Upper lobe of left lung (tissue), 6 donors: ENCODE data around the gene ZBTB16. TPM values are rescaled to one million over a fixed set of nuclear protein-coding genes. Genes with fewer than 3 reads are reported as not detected.
A peak's percentile ranks its signal among the peaks of the same experiment; 100 is the strongest.

Source experiments
- ATAC-seq, 2 donors: fragments of 200-7000 bp; cut with Tn5 transposase; one replicate each; pipeline ENCODE4 v1.9.1; 2022; ENCODE audit warnings: mild to moderate bottlenecking in 2 of 2, moderate library complexity in 2 of 2; ENCODE audit not compliant: low FRiP score in 2 of 2
- DNase-seq, 2 donors: peaks; one replicate each; pipeline ENCODE4 v3.0.0-alpha.2; 2019 to 2020
- H3K27ac ChIP-seq, 4 donors: fragments of 200-600 bp; sonication (generic); one replicate each; pipeline ENCODE4 v1.5.1; 2016 to 2019
- H3K27me3 ChIP-seq, 4 donors: fragments of 200-600 bp; sonication (generic); one replicate each; pipeline ENCODE4 v1.5.1; 2017 to 2019
- H3K36me3 ChIP-seq, 4 donors: fragments of 200-600 bp; sonication (generic); one replicate each; pipeline ENCODE4 v1.5.1; 2016 to 2019
- H3K4me1 ChIP-seq, 4 donors: fragments of 200-600 bp; sonication (generic); one replicate each; pipeline ENCODE4 v1.5.1; 2018 to 2019
- H3K4me3 ChIP-seq, 4 donors: fragments of 200-600 bp; sonication (generic); one replicate each; pipeline ENCODE4 v1.5.1; 2017 to 2019; ENCODE audit warnings: mild to moderate bottlenecking in 2 of 4, moderate library complexity in 1 of 4
- H3K9me3 ChIP-seq, 4 donors: fragments of 200-600 bp; sonication (generic); one replicate each; pipeline ENCODE4 v1.5.1; 2018 to 2019
- CTCF ChIP-seq, 6 experiments: fragments of 450-650 bp in 4 of 6; fragments of 200-600 bp in 2 of 6; sonication (generic) in 2 of 6; IDR thresholded peaks; one replicate each; pipeline ENCODE4 v1.5.1; 2016 to 2019; ENCODE audit warnings: antibody characterized with exemption in 6 of 6
- EP300 ChIP-seq, 4 donors: sonication (generic); formaldehyde crosslinking; IDR thresholded peaks; one replicate each; pipeline ENCODE4 v1.5.1; 2017; ENCODE audit warnings: antibody characterized with exemption in 4 of 4, control low read depth in 2 of 4
- POLR2A ChIP-seq, 4 donors: fragments of 450-650 bp; IDR thresholded peaks; one replicate each; pipeline ENCODE4 v1.5.1; 2016 to 2017; ENCODE audit warnings: antibody characterized with exemption in 4 of 4, mild to moderate bottlenecking in 2 of 4
- POLR2AphosphoS5 ChIP-seq, 2 donors: sonication (generic); formaldehyde crosslinking; IDR thresholded peaks; one replicate each; pipeline ENCODE4 v1.5.1; 2017; ENCODE audit warnings: antibody characterized with exemption in 2 of 2
- WGBS, 2 donors: methylation state at CpG; one replicate each; pipeline ENCODE4 v1.1.5; 2017 to 2018; 5-methylcytosine and 5-hydroxymethylcytosine counted together
- total RNA-seq, 6 donors: library from RNA; depleted of rRNA in 4 of 6; stranded (reverse); fragments of >200 nt in 4 of 6; gene quantifications; one replicate each; pipeline versions ENCODE4 v1.1.0 to v1.2.1, GENCODE V29; 2016 to 2021
- donor health status: DM: no; HTN: no; CAD: no; lungs with moderate emphysema.
- donor health status: DM: no; HTN: yes; CAD: no; lungs with severe emphysema.

Gene ZBTB16
- total RNA-seq, 6 donors from 2014 or later, result 110 to 584 (median 179) TPM

DNA sequence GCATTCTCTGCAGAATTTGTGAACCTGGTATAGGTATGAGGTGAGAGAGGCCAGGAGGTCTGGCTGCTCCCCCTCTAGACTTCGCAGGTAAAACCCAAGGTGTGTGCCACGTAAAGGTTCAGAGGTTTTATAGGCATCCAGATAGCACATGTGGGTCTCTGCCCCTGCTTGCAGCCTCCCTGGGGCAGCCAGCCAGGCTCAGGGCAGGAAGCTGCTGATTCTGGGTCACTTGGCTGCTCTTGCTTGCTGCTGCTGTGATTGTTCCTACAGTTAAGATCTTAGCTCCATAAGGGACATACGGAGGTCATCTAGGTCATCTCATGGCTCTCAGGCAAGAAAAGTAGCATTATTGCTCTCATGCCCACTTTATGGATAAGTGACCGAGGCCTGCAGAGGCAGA is 30.2 kb downstream of the ZBTB16 start:
- TF ChIP-seq EP300 (IDR thresholded peaks at IDR 0.05) (no peak), POLR2AphosphoS5 (IDR thresholded peaks at IDR 0.05) (no peak), POLR2A (IDR thresholded peaks at IDR 0.05) (no peak), CTCF (IDR thresholded peaks at IDR 0.05) (no peak)
- H3K36me3 ChIP-seq, result peaks cover 0 to 66% (median 33%) of the 10 kb centered on the region in 4 donors
- peak overlapping the region; percentile 38 to 87 (median 76) for H3K27ac ChIP-seq
- H3K4me1 ChIP-seq, result peaks cover 92 to 98% (median 96%) of the 10 kb centered on the region in 4 donors
- WGBS, 2 donors, result 46 to 66% methylated on average over 2 to 4 of the region's 4 CpGs
- no peak overlapping the region for H3K4me3 ChIP-seq
- DNase-seq, result no peak
- no peak for ATAC-seq
- no peaks in the 10 kb centered on the region for H3K9me3 ChIP-seq
- no peaks in the 10 kb centered on the region for H3K27me3 ChIP-seq

DNA sequence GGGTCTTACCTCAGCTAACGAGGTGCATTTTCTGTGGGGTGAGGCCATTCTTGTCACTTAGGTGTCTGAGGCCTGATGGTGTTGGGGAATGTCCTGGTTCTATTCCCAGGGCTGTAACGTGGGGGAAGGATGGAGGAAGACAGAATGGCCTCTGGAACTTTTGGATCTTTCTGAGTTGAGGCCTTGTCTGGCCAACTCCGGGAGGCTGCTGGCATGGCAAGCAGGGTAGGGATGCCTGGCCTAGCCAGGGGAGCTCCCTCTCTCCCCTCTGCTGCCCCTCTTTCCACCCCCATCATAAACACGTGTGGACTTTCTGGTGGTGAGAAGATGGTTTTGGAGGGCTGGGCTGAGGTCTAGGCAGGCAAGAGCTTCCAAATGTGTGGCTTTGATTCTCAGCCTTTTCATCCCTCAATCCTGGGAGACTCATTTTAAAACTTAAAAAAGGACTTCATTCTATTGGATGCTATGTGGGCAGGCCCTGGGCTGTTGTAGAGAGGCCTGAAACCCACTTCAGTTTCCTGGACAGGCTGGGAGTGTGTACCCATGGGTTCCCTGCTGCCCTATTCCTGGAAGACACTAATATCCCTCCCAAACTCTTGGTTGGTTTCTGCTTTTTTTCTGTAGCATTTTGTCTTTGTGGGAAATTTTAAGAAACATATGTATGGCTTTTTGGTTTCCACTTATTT is 30.9 kb downstream of the ZBTB16 start:
- 69 to 80% methylated on average over 4 of the region's 4 CpGs for WGBS, 2 donors
- no peak for TF ChIP-seq POLR2AphosphoS5 (IDR thresholded peaks at IDR 0.05)
- no peak for TF ChIP-seq POLR2A (IDR thresholded peaks at IDR 0.05)
- TF ChIP-seq EP300 (IDR thresholded peaks at IDR 0.05), result no peak
- TF ChIP-seq CTCF (IDR thresholded peaks at IDR 0.05), result no peak
- H3K9me3 ChIP-seq, result no peaks in the 10 kb centered on the region

GRCh38 chr11:114090976-114091375 is 31.5 kb downstream of the ZBTB16 start:
- Histone ChIP-seq H3K27ac (peak overlapping the region in 3 of 4 donors; percentile 74 to 87 (median 79)), H3K4me3 (peak overlapping the region in 2 of 4 donors; percentile 2 to 23)
- WGBS, 2 donors, result 73 to 86% methylated on average over 10 of the region's 10 CpGs

More for the DNA sequence above, 30.9 kb downstream of the ZBTB16 start:
- H3K4me3 ChIP-seq, result no peak overlapping the region
- no peak for ATAC-seq
- H3K27ac ChIP-seq, result peak overlapping the region; percentile 38 to 87 (median 76)
- no peaks in the 10 kb centered on the region for H3K27me3 ChIP-seq
- peaks cover 88 to 97% (median 93%) of the 10 kb centered on the region in 4 donors for H3K4me1 ChIP-seq
- DNase-seq, result no peak
- H3K36me3 ChIP-seq, result peaks cover 0 to 64% (median 35%) of the 10 kb centered on the region in 4 donors

GRCh38 chr11:114091516-114092397 is 32.2 kb downstream of the ZBTB16 start:
- Histone ChIP-seq H3K4me1 (peaks cover 86 to 97% (median 93%) of the 10 kb centered on the region in 4 donors), H3K27me3 (no peaks in the 10 kb centered on the region), H3K27ac (peak overlapping the region; percentile 65 to 87 (median 76)), H3K9me3 (no peaks in the 10 kb centered on the region), H3K4me3 (peak overlapping the region in 2 of 4 donors; percentile 15 to 23), H3K36me3 (peaks cover 0 to 63% (median 37%) of the 10 kb centered on the region in 4 donors)
- WGBS, 2 donors, result 34 to 61% methylated on average over 8 to 17 of the region's 17 CpGs
- no peak for ATAC-seq
- no peak for TF ChIP-seq EP300 (IDR thresholded peaks at IDR 0.05)
- TF ChIP-seq POLR2A (IDR thresholded peaks at IDR 0.05), result no peak
- TF ChIP-seq POLR2AphosphoS5 (IDR thresholded peaks at IDR 0.05), result no peak
- no peak for TF ChIP-seq CTCF (IDR thresholded peaks at IDR 0.05)
- no peak for DNase-seq

More at GRCh38 chr11:114090976-114091375, 31.5 kb downstream of the ZBTB16 start:
- TF ChIP-seq POLR2A (IDR thresholded peaks at IDR 0.05), result no peak
- no peak for TF ChIP-seq EP300 (IDR thresholded peaks at IDR 0.05)
- TF ChIP-seq CTCF (IDR thresholded peaks at IDR 0.05), result no peak
- no peak for TF ChIP-seq POLR2AphosphoS5 (IDR thresholded peaks at IDR 0.05)
- DNase-seq (no peak), ATAC-seq (no peak)
- Histone ChIP-seq H3K4me1 (peaks cover 88 to 97% (median 93%) of the 10 kb centered on the region in 4 donors), H3K27me3 (no peaks in the 10 kb centered on the region), H3K36me3 (peaks cover 0 to 65% (median 35%) of the 10 kb centered on the region in 4 donors), H3K9me3 (no peaks in the 10 kb centered on the region)
